Adrenal gland (tissue), 5 donors: ENCODE measurements around the gene CDH12.

Experiments
- CTCF ChIP-seq, 6 experiments: fragments of 450-650 bp in 4 of 6; fragments of 200-600 bp in 2 of 6; sonication (generic) in 1 of 6; IDR thresholded peaks; 1 replicate in 5 of 6; 2 replicates in 1 of 6; pipeline versions ENCODE4 v1.5.1 to v1.8.0; 2016 to 2021; ENCODE audit warnings: antibody characterized with exemption in 6 of 6, mild to moderate bottlenecking in 2 of 6, moderate library complexity in 1 of 6
- POLR2A ChIP-seq, 2 donors: fragments of 450-650 bp; IDR thresholded peaks; one replicate each; pipeline ENCODE4 v1.6.1; 2017; ENCODE audit warnings: antibody characterized with exemption in 2 of 2, mild to moderate bottlenecking in 2 of 2, moderate library complexity in 1 of 2
- donor health status: DM: no; HTN: no; CAD: no.

GRCh38 chr5:21844960-21845359 lies 1008.2 kb downstream of the CDH12 start:
- TF ChIP-seq POLR2A (IDR thresholded peaks at IDR 0.05), result no peak
- TF ChIP-seq CTCF (IDR thresholded peaks at IDR 0.05), result no peak
